Activated T-cell treated with anti-CD3 and anti-CD28 coated beads, Interleukin-2, amount 50 U/mL, for 72 hours (primary cell): ENCODE data around the gene CHST11. TPM values are rescaled to one million over a fixed set of nuclear protein-coding genes. Genes with fewer than 3 reads are reported as not detected.
A peak's percentile ranks its signal among the peaks of the same experiment; 100 is the strongest.

ENCODE experiments used
- ATAC-seq, 2 donors: fragments of 150-1000 bp; cut with Tn5 transposase; replicated peaks in 1 of 2; 2 replicates each; pipeline ENCODE4 v1.10.0; 2021; ENCODE audit warnings: moderate library complexity in 2 of 2, mild to moderate bottlenecking in 1 of 2
- DNase-seq, 2 donors: peaks; one replicate each; pipeline ENCODE4 v3.0.0; 2021 to 2022; ENCODE audit warnings: mixed read lengths in 1 of 2
- H3K27ac Mint-ChIP-seq: one replicate; pipeline ENCODE4 v1.8.0; 2022; ENCODE audit warnings: mild to moderate bottlenecking, moderate library complexity, mixed read lengths
- H3K27me3 Mint-ChIP-seq: one replicate; pipeline ENCODE4 v1.8.0; 2022; ENCODE audit warnings: low read depth, mixed read lengths
- H3K36me3 Mint-ChIP-seq, 2 donors: one replicate each; pipeline ENCODE4 v1.8.0; 2022; ENCODE audit warnings: mixed read lengths in 2 of 2, mild to moderate bottlenecking in 1 of 2; ENCODE audit not compliant: insufficient read depth in 2 of 2
- H3K4me1 Mint-ChIP-seq: one replicate; pipeline ENCODE4 v1.8.0; 2022; ENCODE audit warnings: low read depth, mixed read lengths
- H3K4me3 Mint-ChIP-seq, 2 donors: one replicate each; pipeline ENCODE4 v1.8.0; 2022; ENCODE audit warnings: mild to moderate bottlenecking in 2 of 2, mixed read lengths in 2 of 2, moderate library complexity in 2 of 2
- H3K9me3 Mint-ChIP-seq, 2 donors: one replicate each; pipeline ENCODE4 v1.8.0; 2022; ENCODE audit warnings: mixed read lengths in 2 of 2
- total RNA-seq, 2 donors: library from RNA; stranded (reverse); gene quantifications; one replicate each; pipeline ENCODE4 v1.2.3, GENCODE V29; 2022

The CHST11 gene
- total RNA-seq, 2 donors from 2014 or later: 47.2 to 57.7 TPM

GRCh38 chr12:104438134-104438533 lies 18.6 kb upstream of the CHST11 start:
- H3K9me3 Mint-ChIP-seq: no peaks in the 10 kb centered on the region
- no peaks in the 10 kb centered on the region for H3K4me1 Mint-ChIP-seq
- ATAC-seq (no peak), DNase-seq (no peak)
- no peak overlapping the region for H3K4me3 Mint-ChIP-seq
- no peaks in the 10 kb centered on the region for H3K36me3 Mint-ChIP-seq
- no peak overlapping the region for H3K27ac Mint-ChIP-seq
- H3K27me3 Mint-ChIP-seq: peaks cover 5% of the 10 kb centered on the region

GRCh38 chr12:104439137-104439536 lies 17.6 kb upstream of the CHST11 start:
- Mint-ChIP-seq H3K4me1 (no peaks in the 10 kb centered on the region), H3K9me3 (no peaks in the 10 kb centered on the region), H3K27ac (no peak overlapping the region), H3K27me3 (peaks cover 13% of the 10 kb centered on the region), H3K4me3 (no peak overlapping the region), H3K36me3 (no peaks in the 10 kb centered on the region)
- DNase-seq (no peak), ATAC-seq (no peak)

- no peaks in the 10 kb centered on the region for H3K36me3 Mint-ChIP-seq
- H3K27ac Mint-ChIP-seq: no peak overlapping the region
- DNase-seq (no peak), ATAC-seq (no peak)
- no peaks in the 10 kb centered on the region for H3K9me3 Mint-ChIP-seq
- H3K27me3 Mint-ChIP-seq: peaks cover 7% of the 10 kb centered on the region
- H3K4me1 Mint-ChIP-seq: no peaks in the 10 kb centered on the region
- H3K4me3 Mint-ChIP-seq: no peak overlapping the region
These were observed 13.7 kb upstream of the CHST11 start for GRCh38 chr12:104443008-104443407.

- Mint-ChIP-seq H3K27ac (no peak overlapping the region), H3K9me3 (no peaks in the 10 kb centered on the region), H3K4me1 (no peaks in the 10 kb centered on the region), H3K4me3 (no peak overlapping the region), H3K27me3 (peaks cover 7% of the 10 kb centered on the region), H3K36me3 (no peaks in the 10 kb centered on the region)
- ATAC-seq (no peak), DNase-seq (no peak)
These were observed 9.9 kb upstream of the CHST11 start for GRCh38 chr12:104446646-104447421.

GRCh38 chr12:104448031-104448430 lies 8.7 kb upstream of the CHST11 start:
- no peak overlapping the region for H3K27ac Mint-ChIP-seq
- no peaks in the 10 kb centered on the region for H3K4me1 Mint-ChIP-seq
- no peak for ATAC-seq
- no peak overlapping the region for H3K4me3 Mint-ChIP-seq
- H3K9me3 Mint-ChIP-seq: no peaks in the 10 kb centered on the region
- peaks cover 7% of the 10 kb centered on the region for H3K27me3 Mint-ChIP-seq
- no peaks in the 10 kb centered on the region for H3K36me3 Mint-ChIP-seq
- no peak for DNase-seq

- DNase-seq (no peak), ATAC-seq (no peak)
- H3K9me3 Mint-ChIP-seq: no peaks in the 10 kb centered on the region
- no peak overlapping the region for H3K27ac Mint-ChIP-seq
- H3K4me3 Mint-ChIP-seq: no peak overlapping the region
- H3K4me1 Mint-ChIP-seq: no peaks in the 10 kb centered on the region
- H3K36me3 Mint-ChIP-seq: no peaks in the 10 kb centered on the region
- H3K27me3 Mint-ChIP-seq: peaks cover 5% of the 10 kb centered on the region
These were observed 8.3 kb upstream of the CHST11 start for GRCh38 chr12:104448451-104448850.

GRCh38 chr12:104450700-104451099 lies 6.0 kb upstream of the CHST11 start:
- Mint-ChIP-seq H3K4me3 (no peak overlapping the region), H3K9me3 (no peaks in the 10 kb centered on the region), H3K4me1 (peaks cover 4% of the 10 kb centered on the region), H3K36me3 (no peaks in the 10 kb centered on the region), H3K27me3 (no peaks in the 10 kb centered on the region), H3K27ac (no peak overlapping the region)
- no peak for DNase-seq
- ATAC-seq: no peak

- no peaks in the 10 kb centered on the region for H3K9me3 Mint-ChIP-seq
- peaks cover 15% of the 10 kb centered on the region for H3K4me1 Mint-ChIP-seq
- peaks cover 1% of the 10 kb centered on the region in 2 donors for H3K36me3 Mint-ChIP-seq
- ATAC-seq: no peak
- no peak for DNase-seq
- no peaks in the 10 kb centered on the region for H3K27me3 Mint-ChIP-seq
- no peak overlapping the region for H3K4me3 Mint-ChIP-seq
- H3K27ac Mint-ChIP-seq: no peak overlapping the region
These were observed 4.7 kb upstream of the CHST11 start for GRCh38 chr12:104452087-104452486.

- ATAC-seq: no peak
- Mint-ChIP-seq H3K4me1 (peaks cover 15% of the 10 kb centered on the region), H3K27ac (no peak overlapping the region), H3K9me3 (no peaks in the 10 kb centered on the region), H3K27me3 (no peaks in the 10 kb centered on the region), H3K36me3 (peaks cover 1 to 3% of the 10 kb centered on the region in 2 donors), H3K4me3 (no peak overlapping the region)
- no peak for DNase-seq
These were observed 3.6 kb upstream of the CHST11 start for GRCh38 chr12:104453133-104453532.

- Mint-ChIP-seq H3K27me3 (no peaks in the 10 kb centered on the region), H3K4me1 (peaks cover 25% of the 10 kb centered on the region), H3K36me3 (peaks cover 3 to 8% of the 10 kb centered on the region in 2 donors), H3K9me3 (no peaks in the 10 kb centered on the region), H3K4me3 (no peak overlapping the region), H3K27ac (no peak overlapping the region)
- ATAC-seq: no peak
- no peak for DNase-seq
These were observed 1.8 kb upstream of the CHST11 start for GRCh38 chr12:104454997-104455396.

GRCh38 chr12:104455578-104456416 lies 951 bp upstream of the CHST11 start:
- DNase-seq (no peak), ATAC-seq (no peak)
- Mint-ChIP-seq H3K4me3 (peak overlapping the region; percentile 96 to 98), H3K27me3 (no peaks in the 10 kb centered on the region), H3K4me1 (peaks cover 33% of the 10 kb centered on the region), H3K9me3 (no peaks in the 10 kb centered on the region), H3K27ac (no peak overlapping the region), H3K36me3 (peaks cover 3 to 8% of the 10 kb centered on the region in 2 donors)

GRCh38 chr12:104456950-104457745 lies 400 bp downstream of the CHST11 start:
- peaks cover 45% of the 10 kb centered on the region for H3K4me1 Mint-ChIP-seq
- H3K27me3 Mint-ChIP-seq: no peaks in the 10 kb centered on the region
- peak overlapping the region; percentile 95 for H3K27ac Mint-ChIP-seq
- ATAC-seq (peak; percentile 46 to 54), DNase-seq (peak; percentile 64 to 65)
- H3K4me3 Mint-ChIP-seq: peak overlapping the region; percentile 96 to 99
- peaks cover 3 to 8% of the 10 kb centered on the region in 2 donors for H3K36me3 Mint-ChIP-seq
- no peaks in the 10 kb centered on the region for H3K9me3 Mint-ChIP-seq
